Trophoblast cell (in vitro differentiated cells and primary cell): Measurements from ENCODE around the gene KREMEN2.

Experiments
- DNase-seq, 2 donors: peaks; one replicate each; pipeline ENCODE4 v3.0.0-alpha.2; 2016
- H2AFZ ChIP-seq: 2 replicates; pipeline ENCODE4 v1.6.1; 2013; ENCODE audit warnings: low read length, moderate library complexity, mild to moderate bottlenecking; ENCODE audit not compliant: insufficient read depth, poor library complexity
- H2AK5ac ChIP-seq: 2 replicates; pipeline ENCODE4 v1.6.1; 2013; ENCODE audit warnings: mild to moderate bottlenecking, low read length
- H2BK120ac ChIP-seq: 2 replicates; pipeline ENCODE4 v1.6.1; 2013; ENCODE audit warnings: low read length, mild to moderate bottlenecking, moderate library complexity; ENCODE audit not compliant: insufficient read depth, poor library complexity
- H2BK12ac ChIP-seq: 2 replicates; pipeline ENCODE4 v1.6.1; 2013; ENCODE audit warnings: mild to moderate bottlenecking, low read length, moderate library complexity
- H2BK5ac ChIP-seq: 2 replicates; pipeline ENCODE4 v1.6.1; 2013; ENCODE audit warnings: low read length, low read depth, moderate library complexity, mild to moderate bottlenecking; ENCODE audit not compliant: poor library complexity
- H3K14ac ChIP-seq: 2 replicates; pipeline ENCODE4 v1.6.1; 2013; ENCODE audit warnings: mild to moderate bottlenecking, low read length
- H3K18ac ChIP-seq: 2 replicates; pipeline ENCODE4 v1.6.1; 2013; ENCODE audit warnings: mild to moderate bottlenecking, low read length
- H3K23ac ChIP-seq: 2 replicates; pipeline ENCODE4 v1.6.1; 2013; ENCODE audit warnings: low read length
- H3K27ac ChIP-seq: 2 replicates; pipeline ENCODE4 v1.5.1; 2013; ENCODE audit warnings: low read depth, mild to moderate bottlenecking, inconsistent platforms, low read length, moderate library complexity
- H3K27me3 ChIP-seq: 2 replicates; pipeline ENCODE4 v1.6.1; 2013; ENCODE audit warnings: inconsistent platforms, mild to moderate bottlenecking, low read length, moderate library complexity; ENCODE audit not compliant: insufficient read depth
- H3K36me3 ChIP-seq, 2 experiments: 1 replicate in 1 of 2; 2 replicates in 1 of 2; pipeline ENCODE4 v1.6.1; 2013; ENCODE audit warnings: low read length in 2 of 2, mild to moderate bottlenecking in 2 of 2, moderate library complexity in 1 of 2; ENCODE audit not compliant: insufficient read depth in 2 of 2, control insufficient read depth in 1 of 2
- H3K4ac ChIP-seq: 2 replicates; pipeline ENCODE4 v1.6.1; 2013; ENCODE audit warnings: low read depth, mild to moderate bottlenecking, low read length, moderate library complexity
- H3K4me1 ChIP-seq, 2 experiments: 1 replicate in 1 of 2; 2 replicates in 1 of 2; pipeline ENCODE4 v1.6.1; 2013; ENCODE audit warnings: low read length in 2 of 2, mild to moderate bottlenecking in 2 of 2, moderate library complexity in 1 of 2; ENCODE audit not compliant: insufficient read depth in 2 of 2, control insufficient read depth in 1 of 2
- H3K4me2 ChIP-seq: 2 replicates; pipeline ENCODE4 v1.6.1; 2013; ENCODE audit warnings: inconsistent platforms, mild to moderate bottlenecking, low read length, moderate library complexity
- H3K4me3 ChIP-seq: 2 replicates; pipeline ENCODE4 v1.5.1; 2013; ENCODE audit warnings: mild to moderate bottlenecking, low read depth, low read length, inconsistent platforms
- H3K79me1 ChIP-seq: one replicate; pipeline ENCODE4 v1.6.1; 2013; ENCODE audit warnings: low read length
- H3K79me2 ChIP-seq: 2 replicates; pipeline ENCODE4 v1.6.1; 2013; ENCODE audit warnings: low read length, mild to moderate bottlenecking; ENCODE audit not compliant: control insufficient read depth, insufficient read depth, poor library complexity
- H3K9ac ChIP-seq: 2 replicates; pipeline ENCODE4 v1.6.1; 2013; ENCODE audit warnings: mild to moderate bottlenecking, low read length
- H3K9me3 ChIP-seq: 2 replicates; pipeline ENCODE4 v1.6.1; 2013; ENCODE audit warnings: low read depth, mild to moderate bottlenecking, control low read depth, inconsistent platforms, low read length; ENCODE audit not compliant: insufficient read depth
- H4K12ac ChIP-seq: 2 replicates; pipeline ENCODE4 v1.6.1; 2013; ENCODE audit warnings: low read depth, mild to moderate bottlenecking, low read length, moderate library complexity
- H4K8ac ChIP-seq: 2 replicates; pipeline ENCODE4 v1.6.1; 2013; ENCODE audit warnings: low read depth, mild to moderate bottlenecking, low read length, moderate library complexity
- H4K91ac ChIP-seq: one replicate; pipeline ENCODE4 v1.6.1; 2013; ENCODE audit warnings: low read depth, mild to moderate bottlenecking, low read length, moderate library complexity
- WGBS: extraction: QIAGEN DNeasy Blood & Tissue Kit; methylation state at CpG from one replicate; pipeline ENCODE4 v1.1.7; 2013; ENCODE audit warnings: missing lambda C conversion rate; ENCODE audit not compliant: insufficient read length, insufficient coverage; ENCODE audit errors: extremely low coverage; 5-methylcytosine and 5-hydroxymethylcytosine counted together

The KREMEN2 gene

GRCh38 chr16:3009568-3010390 is 45.7 kb downstream of the KREMEN2 start:
- H3K4me3 ChIP-seq, result no peak overlapping the region
- H3K4me1 ChIP-seq, result peaks cover 54 to 73% of the 10 kb centered on the region in 2 experiments
- H4K91ac ChIP-seq, result peak overlapping the region; percentile 98
- peaks cover 9% of the 10 kb centered on the region for H3K79me2 ChIP-seq
- H3K4me2 ChIP-seq, result peak overlapping the region; percentile 67
- peak overlapping the region; percentile 73 for H3K18ac ChIP-seq
- peak overlapping the region; percentile 41 for H3K4ac ChIP-seq
- peak overlapping the region; percentile 80 for H2BK12ac ChIP-seq
- H2AFZ ChIP-seq, result no peak overlapping the region
- H3K27ac ChIP-seq, result peak overlapping the region; percentile 100
- peak overlapping the region; percentile 98 for H2BK5ac ChIP-seq
- peak overlapping the region; percentile 94 for H3K14ac ChIP-seq
- no peak overlapping the region for H4K12ac ChIP-seq
- DNase-seq, result peak; percentile 96 to 98
- H3K36me3 ChIP-seq, result peaks cover 7% of the 10 kb centered on the region in 2 experiments
- H2BK120ac ChIP-seq, result peak overlapping the region; percentile 87
- peak overlapping the region; percentile 90 for H4K8ac ChIP-seq
- H3K9ac ChIP-seq, result no peak overlapping the region
- H3K9me3 ChIP-seq, result no peaks in the 10 kb centered on the region
- no CpG with 5 or more reads among the region's 21 CpGs for WGBS
- H3K23ac ChIP-seq, result no peak overlapping the region
- H3K27me3 ChIP-seq, result no peaks in the 10 kb centered on the region
- peaks cover 45% of the 10 kb centered on the region for H3K79me1 ChIP-seq
- H2AK5ac ChIP-seq, result peak overlapping the region; percentile 49

- Histone ChIP-seq H3K79me1 (peaks cover 45% of the 10 kb centered on the region), H2AK5ac (peak overlapping the region; percentile 93), H3K9ac (no peak overlapping the region), H3K23ac (no peak overlapping the region), H3K79me2 (peaks cover 9% of the 10 kb centered on the region), H2BK12ac (peak overlapping the region; percentile 98), H3K4me1 (peaks cover 56 to 76% of the 10 kb centered on the region in 2 experiments), H3K4ac (peak overlapping the region; percentile 25), H4K91ac (peak overlapping the region; percentile 86), H3K4me2 (peak overlapping the region; percentile 51), H3K4me3 (no peak overlapping the region), H4K8ac (peak overlapping the region; percentile 8), H3K27me3 (no peaks in the 10 kb centered on the region), H2BK120ac (peak overlapping the region; percentile 77), H3K14ac (peak overlapping the region; percentile 71), H3K9me3 (no peaks in the 10 kb centered on the region), H2AFZ (no peak overlapping the region), H2BK5ac (peak overlapping the region; percentile 84), H4K12ac (no peak overlapping the region), H3K36me3 (peaks cover 14 to 15% of the 10 kb centered on the region in 2 experiments), H3K27ac (peak overlapping the region; percentile 94), H3K18ac (peak overlapping the region; percentile 55)
- no CpG with 5 or more reads among the region's 8 CpGs for WGBS
- no peak for DNase-seq
These were observed 46.4 kb downstream of the KREMEN2 start for GRCh38 chr16:3010510-3010909.

DNA sequence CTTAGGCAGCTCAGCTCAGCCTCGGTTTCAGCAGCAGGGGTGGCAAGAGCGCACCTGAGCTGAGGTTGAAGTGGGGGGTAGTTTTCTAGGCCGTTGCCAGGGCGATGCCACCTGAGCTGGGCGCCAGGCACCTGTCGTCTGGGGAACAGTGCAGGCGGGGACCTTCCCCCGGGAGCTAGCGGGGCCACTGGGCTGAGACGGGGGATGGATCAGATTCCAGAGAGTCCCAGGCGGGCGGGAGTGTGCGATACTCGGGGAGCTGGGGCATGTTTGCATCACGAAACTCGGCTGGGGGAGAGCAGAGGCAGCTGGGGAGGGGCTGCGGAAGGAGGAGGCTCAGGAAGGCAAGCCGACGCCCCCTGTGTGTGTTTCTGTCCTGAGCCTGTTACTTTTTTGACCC is 48.2 kb downstream of the KREMEN2 start:
- H2BK12ac ChIP-seq, result peak overlapping the region; percentile 55
- H3K27me3 ChIP-seq, result no peaks in the 10 kb centered on the region
- H3K79me2 ChIP-seq, result peaks cover 20% of the 10 kb centered on the region
- peaks cover 3% of the 10 kb centered on the region for H3K9me3 ChIP-seq
- H3K23ac ChIP-seq, result no peak overlapping the region
- no peak overlapping the region for H4K12ac ChIP-seq
- peak overlapping the region; percentile 64 for H4K91ac ChIP-seq
- H3K36me3 ChIP-seq, result peaks cover 18 to 23% of the 10 kb centered on the region in 2 experiments
- H3K27ac ChIP-seq, result no peak overlapping the region
- peak overlapping the region; percentile 29 for H2BK120ac ChIP-seq
- DNase-seq, result no peak
- H3K18ac ChIP-seq, result peak overlapping the region; percentile 42
- H3K4me3 ChIP-seq, result no peak overlapping the region
- H2AK5ac ChIP-seq, result peak overlapping the region; percentile 55
- H3K4me1 ChIP-seq, result peaks cover 49 to 72% of the 10 kb centered on the region in 2 experiments
- no peak overlapping the region for H3K9ac ChIP-seq
- H2BK5ac ChIP-seq, result no peak overlapping the region
- peak overlapping the region; percentile 36 for H3K14ac ChIP-seq
- H4K8ac ChIP-seq, result no peak overlapping the region
- peak overlapping the region; percentile 24 for H3K4me2 ChIP-seq
- WGBS, result no CpG with 5 or more reads among the region's 19 CpGs
- H3K79me1 ChIP-seq, result peaks cover 45% of the 10 kb centered on the region
- no peak overlapping the region for H3K4ac ChIP-seq
- H2AFZ ChIP-seq, result no peak overlapping the region

GRCh38 chr16:3012828-3013420 is 48.8 kb downstream of the KREMEN2 start, which contains the start of gene CLDN9:
Gene CLDN9, plus strand, starts transcription at chr16:3012923. Its CDS starts 440 bp downstream, at chr16:3013363.
- peak within 1 kb of the TSS; percentile 24 for H3K4me2 ChIP-seq
- H2BK12ac ChIP-seq, result peak within 1 kb of the TSS; percentile 84
- peak within 1 kb of the TSS; percentile 41 for H3K4ac ChIP-seq
- peak within 1 kb of the TSS; percentile 7 for H3K4me3 ChIP-seq
- peak; percentile 38 to 57 for DNase-seq
- peaks cover 47% of the 10 kb centered on the region for H3K79me1 ChIP-seq
- H2AFZ ChIP-seq, result no peak within 1 kb of the TSS
- H3K79me2 ChIP-seq, result peaks cover 24% of the 10 kb centered on the region
- H4K12ac ChIP-seq, result no peak within 1 kb of the TSS
- H3K9ac ChIP-seq, result no peak within 1 kb of the TSS
- H3K27me3 ChIP-seq, result no peaks in the 10 kb centered on the region
- H3K36me3 ChIP-seq, result peaks cover 18 to 23% of the 10 kb centered on the region in 2 experiments
- peak within 1 kb of the TSS; percentile 55 for H2AK5ac ChIP-seq
- H3K14ac ChIP-seq, result peak within 1 kb of the TSS; percentile 49
- H2BK120ac ChIP-seq, result peak within 1 kb of the TSS; percentile 59
- peaks cover 42 to 65% of the 10 kb centered on the region in 2 experiments for H3K4me1 ChIP-seq
- H3K18ac ChIP-seq, result peak within 1 kb of the TSS; percentile 52
- peaks cover 3% of the 10 kb centered on the region for H3K9me3 ChIP-seq
- H3K23ac ChIP-seq, result no peak within 1 kb of the TSS
- peak within 1 kb of the TSS; percentile 64 for H4K91ac ChIP-seq
- peak within 1 kb of the TSS; percentile 22 for H3K27ac ChIP-seq
- H2BK5ac ChIP-seq, result no peak within 1 kb of the TSS
- no peak within 1 kb of the TSS for H4K8ac ChIP-seq
- no CpG with 5 or more reads among the region's 27 CpGs for WGBS
